ENCODE results near the gene LY6G5C.

The LY6G5C gene

GRCh38 chr6:31660381-31661261, 20.2 kb downstream of the LY6G5C start, which contains the start of gene C6orf47:
TSS of gene C6orf47 (minus strand) at chr6:31660778. CDS start at chr6:31659947, 831 bp downstream.
- peak within 1 kb of the TSS; percentile 83 for H3K27ac ChIP-seq
- no peak for TF ChIP-seq CTCF (IDR thresholded peaks at IDR 0.05)
- TF ChIP-seq ZFX (IDR thresholded peaks at IDR 0.05; ENCODE audit: borderline replicate concordance), result no peak

GRCh38 chr6:31659649-31660380, 21.1 kb downstream of the LY6G5C start:
- H3K27ac ChIP-seq, result peak overlapping the region; percentile 83
- TF ChIP-seq ZFX (IDR thresholded peaks at IDR 0.05; ENCODE audit: borderline replicate concordance) (no peak), CTCF (IDR thresholded peaks at IDR 0.05) (no peak)

- peak overlapping the region; percentile 83; the same call in 1 of the 2 replicates for H3K27ac ChIP-seq
- TF ChIP-seq CTCF (IDR thresholded peaks at IDR 0.05) (no peak), ZFX (IDR thresholded peaks at IDR 0.05; ENCODE audit: borderline replicate concordance) (no peak)
Measured at GRCh38 chr6:31658983-31659648, 21.8 kb downstream of the LY6G5C start.

GRCh38 chr6:31658158-31658688, 22.6 kb downstream of the LY6G5C start:
- peak overlapping the region; percentile 83; the same call in 1 of the 2 replicates for H3K27ac ChIP-seq
- no peak for TF ChIP-seq CTCF (IDR thresholded peaks at IDR 0.05)

- peak overlapping the region; percentile 83; the same call in 1 of the 2 replicates for H3K27ac ChIP-seq
- TF ChIP-seq CTCF (IDR thresholded peaks at IDR 0.05) (no peak), ZFX (IDR thresholded peaks at IDR 0.05; ENCODE audit: borderline replicate concordance) (no peak)
Measured at GRCh38 chr6:31657406-31658157, 23.3 kb downstream of the LY6G5C start.

GRCh38 chr6:31655349-31656237, 25.3 kb downstream of the LY6G5C start, which contains the start of gene APOM:
TSS of gene APOM (plus strand) at chr6:31655894. CDS start at chr6:31655967, 73 bp downstream.
- TF ChIP-seq CTCF (IDR thresholded peaks at IDR 0.05) (no peak), ZFX (IDR thresholded peaks at IDR 0.05; ENCODE audit: borderline replicate concordance) (no peak)
- peak within 1 kb of the TSS; percentile 95 for H3K27ac ChIP-seq
